GM23338 (cell line): ENCODE data around the gene DDI2. TPM values are rescaled to one million over a fixed set of nuclear protein-coding genes. Genes with fewer than 3 reads are reported as not detected.

Source experiments
- ATAC-seq: fragments of 200-7000 bp; cut with Tn5 transposase; 3 replicates; pipeline ENCODE4 v1.9.1; 2020
- DNase-seq: peaks from one replicate; pipeline ENCODE4 v3.0.0-alpha.2; 2015; ENCODE audit warnings: low spot score
- H2AFZ ChIP-seq: fragments of 200-600 bp; sonication (generic); 2 replicates; pipeline ENCODE4 v1.8.0; 2016; ENCODE audit warnings: antibody characterized with exemption, mild to moderate bottlenecking, moderate library complexity
- H3F3A ChIP-seq: fragments of 200-600 bp; sonication (generic); replicated peaks from 2 replicates; pipeline ENCODE4 v1.8.0; 2017; ENCODE audit warnings: antibody characterized with exemption, mixed run types, low read depth
- H3K27ac ChIP-seq: fragments of 200-600 bp; sonication (generic); 2 replicates; pipeline ENCODE4 v1.6.1; 2016; ENCODE audit warnings: low read depth
- H3K27me3 ChIP-seq: fragments of 200-600 bp; sonication (generic); 2 replicates; pipeline ENCODE4 v1.8.0; 2016; ENCODE audit warnings: mild to moderate bottlenecking, mixed run types, moderate library complexity; ENCODE audit not compliant: insufficient read depth
- H3K36me3 ChIP-seq: fragments of 200-600 bp; sonication (generic); 2 replicates; pipeline ENCODE4 v1.8.0; 2016; ENCODE audit warnings: mild to moderate bottlenecking; ENCODE audit not compliant: insufficient read depth
- H3K4me1 ChIP-seq: fragments of 200-600 bp; sonication (generic); 2 replicates; pipeline ENCODE4 v1.8.0; 2016; ENCODE audit warnings: mild to moderate bottlenecking, moderate library complexity; ENCODE audit not compliant: insufficient read depth
- H3K4me2 ChIP-seq: fragments of 200-600 bp; sonication (generic); 2 replicates; pipeline ENCODE4 v1.7.1; 2017; ENCODE audit warnings: mixed run types
- H3K4me3 ChIP-seq: fragments of 200-600 bp; sonication (generic); 2 replicates; pipeline ENCODE4 v1.6.1; 2016; ENCODE audit warnings: mixed run types
- H3K79me2 ChIP-seq: fragments of 200-600 bp; sonication (generic); replicated peaks from 2 replicates; pipeline ENCODE4 v1.8.0; 2017; ENCODE audit warnings: mild to moderate bottlenecking; ENCODE audit not compliant: insufficient read depth
- H3K9me2 ChIP-seq: fragments of 200-600 bp; sonication (generic); 2 replicates; pipeline ENCODE4 v1.8.0; 2017; ENCODE audit not compliant: insufficient read depth
- H4K20me1 ChIP-seq: fragments of 200-600 bp; sonication (generic); replicated peaks from 2 replicates; pipeline ENCODE4 v1.8.0; 2017; ENCODE audit warnings: mild to moderate bottlenecking; ENCODE audit not compliant: insufficient read depth
- H3K27ac Mint-ChIP-seq: 2 replicates; pipeline ENCODE4 v1.8.0; 2020; ENCODE audit warnings: inconsistent platforms, mild to moderate bottlenecking, moderate library complexity, mixed read lengths
- H3K27me3 Mint-ChIP-seq: 3 replicates; pipeline ENCODE4 v1.8.0; 2022; ENCODE audit warnings: low read depth, mild to moderate bottlenecking, moderate library complexity, mixed read lengths, inconsistent platforms; ENCODE audit not compliant: insufficient read depth, poor library complexity
- H3K36me3 Mint-ChIP-seq: 3 replicates; pipeline ENCODE4 v1.8.0; 2021; ENCODE audit warnings: low read depth, mild to moderate bottlenecking, inconsistent platforms, moderate library complexity, mixed read lengths
- H3K4me1 Mint-ChIP-seq: 3 replicates; pipeline ENCODE4 v1.8.0; 2020; ENCODE audit warnings: mild to moderate bottlenecking, inconsistent platforms, mixed read lengths
- H3K4me3 Mint-ChIP-seq: 3 replicates; pipeline ENCODE4 v1.8.0; 2021; ENCODE audit warnings: moderate library complexity, mild to moderate bottlenecking, inconsistent platforms, mixed read lengths
- H3K9me3 Mint-ChIP-seq: 3 replicates; pipeline ENCODE4 v1.8.0; 2020; ENCODE audit warnings: moderate library complexity, mild to moderate bottlenecking, inconsistent platforms, mixed read lengths
- CREB1 ChIP-seq: fragments of 250-450 bp; sonication (Bioruptor Pico); IDR thresholded peaks from 2 replicates; pipeline ENCODE4 v1.5.0; 2020; ENCODE audit warnings: low read depth, mild to moderate bottlenecking, moderate library complexity
- ETS1 ChIP-seq: IDR thresholded peaks from 2 replicates; pipeline ENCODE4 v1.6.1; 2016; ENCODE audit warnings: antibody characterized with exemption
- EZH2phosphoT487 ChIP-seq: fragments of 200-600 bp; sonication (generic); IDR thresholded peaks from one replicate; pipeline ENCODE4 v1.8.1; 2018; ENCODE audit warnings: antibody characterized with exemption; ENCODE audit not compliant: unreplicated experiment
- NANOG ChIP-seq: IDR thresholded peaks from 2 replicates; pipeline ENCODE4 v1.6.1; 2016; ENCODE audit warnings: antibody characterized with exemption, borderline replicate concordance
- POLR2AphosphoS5 ChIP-seq: IDR thresholded peaks from 2 replicates; pipeline ENCODE4 v1.6.1; 2016; ENCODE audit warnings: antibody characterized with exemption, low read depth
- REST ChIP-seq: IDR thresholded peaks from one replicate; pipeline ENCODE4 v1.6.1; 2018; ENCODE audit warnings: antibody characterized with exemption; ENCODE audit not compliant: unreplicated experiment
- STAT1 ChIP-seq: IDR thresholded peaks from one replicate; pipeline ENCODE4 v1.6.1; 2016; ENCODE audit warnings: antibody characterized with exemption; ENCODE audit not compliant: unreplicated experiment
- ZNF114 ChIP-seq: fragments of 250-450 bp; sonication (Bioruptor Pico); IDR thresholded peaks from 2 replicates; pipeline ENCODE4 v1.5.0; 2020; ENCODE audit warnings: mild to moderate bottlenecking, moderate library complexity
- polyA plus RNA-seq: library from polyadenylated mRNA; unstranded; fragments of >200 nt; fragmentation: Nextera tagmentation; extraction: Ambion mirVana; gene quantifications from 2 replicates; pipeline ENCODE4 v1.2.1, GENCODE V29; 2016
- total RNA-seq: library from RNA; depleted of rRNA; stranded (reverse); fragments of >200 nt; shearing (Covaris generic); gene quantifications from 2 replicates; pipeline ENCODE4 v1.2.3, GENCODE V29; 2014

Gene DDI2
- total and polyA plus RNA-seq, 2 experiments from 2014 or later = 8.0 to 43.3 TPM

- DNase-seq = no peak
- Mint-ChIP-seq H3K4me1 (peaks cover 4% of the 10 kb centered on the region; the same call in 2 of the 3 replicates), H3K4me3 (no peak overlapping the region), H3K27me3 (peaks cover 4% of the 10 kb centered on the region), H3K36me3 (peaks cover 50% of the 10 kb centered on the region), H3K9me3 (no peaks in the 10 kb centered on the region), H3K27ac (no peak overlapping the region)
- H3K4me1 ChIP-seq = 0 out of 2 replicates have a peak, but pooled peaks cover 4% of the 10 kb centered on the region
- H3K9me2 ChIP-seq = no peaks in the 10 kb centered on the region
- H3F3A ChIP-seq = 0 out of 2 replicates have a peak, but pooled peaks cover 3% of the 10 kb centered on the region
- H2AFZ ChIP-seq = no peak overlapping the region
- H3K27me3 ChIP-seq = no peaks in the 10 kb centered on the region
- no peak for TF ChIP-seq ETS1
- no peak for TF ChIP-seq STAT1
- no peak overlapping the region for H3K4me3 ChIP-seq
- H3K27ac ChIP-seq = peak overlapping the region; percentile 52; the same call in 1 of the 2 replicates
- no peak for ATAC-seq
- peaks cover 41% of the 10 kb centered on the region for H4K20me1 ChIP-seq
- peaks cover 66% of the 10 kb centered on the region for H3K79me2 ChIP-seq
- H3K4me2 ChIP-seq = no peak overlapping the region
- H3K36me3 ChIP-seq = peaks cover 47% of the 10 kb centered on the region
These were observed 10.2 kb downstream of the DDI2 start for GRCh38 chr1:15627343-15627988.

- Histone ChIP-seq H3F3A (peaks cover 4% of the 10 kb centered on the region; the same call in 1 of the 2 replicates), H3K27me3 (no peaks in the 10 kb centered on the region), H4K20me1 (peaks cover 37% of the 10 kb centered on the region), H3K27ac (peak overlapping the region; percentile 52; the same call in 1 of the 2 replicates), H3K4me1 (0 out of 2 replicates have a peak, but pooled peaks cover 4% of the 10 kb centered on the region), H3K9me2 (no peaks in the 10 kb centered on the region), H3K36me3 (peaks cover 47% of the 10 kb centered on the region), H3K79me2 (peaks cover 61% of the 10 kb centered on the region), H3K4me2 (no peak overlapping the region), H3K4me3 (no peak overlapping the region), H2AFZ (no peak overlapping the region)
- no peak overlapping the region for H3K27ac Mint-ChIP-seq
- H3K27me3 Mint-ChIP-seq = peaks cover 2% of the 10 kb centered on the region
- TF ChIP-seq REST (no peak), CREB1 (CRISPR knock-in tag) (no peak), EZH2phosphoT487 (no peak), ZNF114 (CRISPR knock-in tag) (no peak), NANOG (no peak), ETS1 (no peak), STAT1 (no peak), POLR2AphosphoS5 (no peak)
- ATAC-seq (no peak), DNase-seq (no peak)
- peaks cover 52% of the 10 kb centered on the region for H3K36me3 Mint-ChIP-seq
- H3K4me1 Mint-ChIP-seq = peaks cover 3% of the 10 kb centered on the region; the same call in 1 of the 3 replicates
- H3K9me3 Mint-ChIP-seq = no peaks in the 10 kb centered on the region
- no peak overlapping the region for H3K4me3 Mint-ChIP-seq
These were observed 10.7 kb downstream of the DDI2 start for GRCh38 chr1:15628003-15628402.
